GM08714 (cell line): ENCODE results near the gene EIF3J.
"Not testable (repeated sequence)": the region's sequence is repeated elsewhere in the genome, so short reads cannot be mapped to it uniquely, and the experiment has no call there.

Experiments used
- H3K4me3 ChIP-seq: fragments of 200-500 bp; sonication (Bioruptor generic); 2 replicates; pipeline ENCODE4 v1.5.1; 2014; ENCODE audit warnings: mild to moderate bottlenecking, low read length, inconsistent platforms
- ZNF274 ChIP-seq: IDR thresholded peaks from 2 replicates; pipeline ENCODE4 v1.6.1; 2012; ENCODE audit warnings: mild to moderate bottlenecking, low read depth, low read length

Gene EIF3J

GRCh38 chr15:44532689-44533088, 4.3 kb upstream of the EIF3J start:
- no peak overlapping the region for H3K4me3 ChIP-seq
- no peak for TF ChIP-seq ZNF274

- H3K4me3 ChIP-seq = no peak overlapping the region
- TF ChIP-seq ZNF274 = no peak
Measured at GRCh38 chr15:44535092-44535491, 1.9 kb upstream of the EIF3J start.

DNA sequence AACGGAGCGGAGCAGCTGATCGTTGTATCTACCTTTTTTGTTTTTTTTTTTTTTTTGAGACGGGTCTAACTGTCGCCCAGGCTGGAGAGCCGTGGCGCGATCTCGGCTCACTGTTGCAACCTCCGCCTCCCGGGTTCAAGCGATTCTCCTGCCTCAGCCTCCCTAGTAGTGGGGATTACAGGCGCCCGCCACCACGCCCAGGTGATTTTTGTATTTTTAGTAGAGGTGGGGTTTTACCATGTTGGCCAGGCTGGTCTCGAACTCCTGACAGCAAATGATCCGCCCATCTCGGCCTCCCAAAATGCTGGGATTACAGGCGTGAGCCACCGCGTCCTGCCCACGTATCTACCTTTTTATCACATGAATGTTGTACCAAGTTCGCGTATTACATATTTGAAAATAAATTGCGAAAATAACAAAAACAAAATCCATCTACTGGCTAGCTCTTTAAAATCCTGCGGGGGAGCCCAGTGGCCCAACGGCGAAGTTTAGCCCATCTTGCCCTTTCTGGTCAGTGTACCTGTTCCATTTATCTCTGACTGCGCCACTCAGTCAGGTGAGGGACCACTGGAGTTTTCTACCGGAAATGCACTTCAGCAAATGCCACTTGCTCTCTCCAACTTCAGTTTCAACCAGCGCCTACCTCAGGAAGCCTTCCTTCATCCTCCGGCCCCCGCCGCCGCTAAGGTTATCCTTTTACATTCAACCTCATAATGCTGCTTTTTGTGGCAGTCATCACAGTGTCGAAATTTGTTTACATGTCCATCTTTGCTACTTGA, 1.2 kb upstream of the EIF3J start:
- peak overlapping the region; percentile 93 for H3K4me3 ChIP-seq
- TF ChIP-seq ZNF274 = no peak

- peak overlapping the region; percentile 93 for H3K4me3 ChIP-seq
- no peak for TF ChIP-seq ZNF274
Measured at GRCh38 chr15:44536302-44536961, 515 bp upstream of the EIF3J start.

GRCh38 chr15:44537735-44538240, 841 bp downstream of the EIF3J start:
- H3K4me3 ChIP-seq = peak overlapping the region; percentile 93
- TF ChIP-seq ZNF274 = no peak

- no peak overlapping the region for H3K4me3 ChIP-seq
- TF ChIP-seq ZNF274 = no peak
Measured at GRCh38 chr15:44541282-44541958, 4.5 kb downstream of the EIF3J start.

GRCh38 chr15:44542596-44542995, 5.6 kb downstream of the EIF3J start:
- no peak for TF ChIP-seq ZNF274
- no peak overlapping the region for H3K4me3 ChIP-seq

DNA sequence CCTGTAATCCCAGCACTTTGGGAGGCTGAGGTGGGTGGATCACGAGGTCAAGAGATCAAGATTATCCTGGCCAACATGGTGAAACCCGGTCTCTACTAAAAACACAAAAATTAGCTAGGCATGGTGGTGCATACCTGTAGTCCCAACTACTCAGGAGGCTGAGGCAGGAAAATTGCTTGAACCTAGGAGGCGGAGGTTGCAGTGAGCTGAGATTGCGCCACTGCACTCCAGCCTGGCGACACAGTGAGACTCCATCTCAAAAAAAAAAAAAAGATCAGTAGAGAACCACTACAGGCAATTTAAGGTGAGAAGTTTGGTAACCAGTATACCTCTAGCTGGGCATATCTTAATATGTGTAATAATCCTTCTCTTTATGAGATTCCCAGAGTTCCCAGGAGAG, 7.8 kb downstream of the EIF3J start:
- not testable (repeated sequence) for H3K4me3 ChIP-seq

- TF ChIP-seq ZNF274 = no peak
- peak overlapping the region; percentile 26 for H3K4me3 ChIP-seq
Measured at GRCh38 chr15:44545913-44546802, 9.2 kb downstream of the EIF3J start.

DNA sequence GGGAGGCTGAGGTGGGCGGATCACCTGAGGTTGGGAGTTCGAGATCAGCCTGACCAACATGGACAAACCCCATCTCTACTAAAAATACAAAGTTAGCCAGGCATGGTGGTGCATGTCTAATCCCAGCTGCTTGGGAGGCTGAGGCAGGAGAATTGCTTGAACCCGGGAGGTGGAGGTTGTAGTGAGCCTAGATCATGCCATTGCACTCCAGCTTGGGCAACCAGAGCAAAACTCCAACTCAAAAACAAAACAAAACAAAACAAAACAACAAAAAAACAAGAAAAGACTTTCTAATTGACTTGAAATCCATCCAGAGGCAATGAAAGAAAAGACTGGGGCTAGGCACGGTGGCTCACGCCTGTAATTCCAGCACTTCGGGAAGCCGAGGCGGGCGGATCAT, 12.2 kb downstream of the EIF3J start:
- not testable (repeated sequence) for H3K4me3 ChIP-seq

GRCh38 chr15:44550256-44550655, 13.3 kb downstream of the EIF3J start:
- no peak overlapping the region for H3K4me3 ChIP-seq
- no peak for TF ChIP-seq ZNF274

DNA sequence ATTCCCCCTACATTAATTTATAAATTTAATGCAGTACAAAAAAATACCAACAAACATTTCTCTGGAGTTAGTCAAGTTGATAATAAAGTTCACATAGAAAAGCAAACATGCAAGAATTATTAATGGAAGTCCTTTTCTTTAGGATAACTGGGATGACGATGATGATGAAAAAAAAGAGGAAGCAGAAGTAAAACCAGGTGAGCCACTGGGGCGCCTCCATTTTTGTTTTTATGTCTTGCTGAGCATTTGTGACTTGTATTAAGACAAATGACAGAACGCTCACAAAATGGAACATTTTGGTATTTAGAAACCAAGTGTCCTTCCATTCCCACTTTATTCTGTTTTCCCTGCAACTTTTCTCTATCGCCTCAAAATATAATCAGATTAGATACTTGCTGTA, 13.8 kb downstream of the EIF3J start:
- no peak for TF ChIP-seq ZNF274
- no peak overlapping the region for H3K4me3 ChIP-seq

- TF ChIP-seq ZNF274 = no peak
- H3K4me3 ChIP-seq = no peak overlapping the region
Measured at GRCh38 chr15:44554934-44555723, 18.2 kb downstream of the EIF3J start.

GRCh38 chr15:44560926-44561325, 24.0 kb downstream of the EIF3J start:
- not testable (repeated sequence) for H3K4me3 ChIP-seq
